Left colon (tissue), 2 donors: ENCODE results near the gene HSF4. TPM values are rescaled to one million over a fixed set of nuclear protein-coding genes. Genes with fewer than 3 reads are reported as not detected.

Experiments used
- ATAC-seq: fragments of 200-7000 bp; cut with Tn5 transposase; one replicate; pipeline ENCODE4 v1.9.1; 2020; ENCODE audit warnings: mild to moderate bottlenecking, moderate library complexity
- DNase-seq, 2 donors: peaks; one replicate each; pipeline ENCODE4 v3.0.0-alpha.2; 2020
- intact Hi-C, 2 donors: fragments of 100-400 bp; cut with DNase I in 1 of 2; cut with micrococcal nuclease in 1 of 2; formaldehyde crosslinking; loops; one replicate each; pipeline versions ENCODE4 v1.11.2 to v1.14.0; 2022; cut with DNase I, micrococcal nuclease
- total RNA-seq, 2 donors: library from RNA; stranded (reverse); fragmentation: NEBNext Ultra II Directional; extraction: Animal tissue kit (Norgen Biotek cat#: 25700); gene quantifications; one replicate each; pipeline ENCODE4 v1.2.1, GENCODE V29; 2021
- donor health status: DM: no; HTN: no; CAD: no.
- donor health status: DM: yes; HTN: yes; CAD: no.

Gene HSF4
- total RNA-seq, 2 donors from 2014 or later = 36.5 to 39.2 TPM

GRCh38 chr16:67148656-67149275, 15.8 kb upstream of the HSF4 start:
- intact Hi-C loops = no loop called here
- DNase-seq (no peak), ATAC-seq (no peak)

- ATAC-seq = no peak
- intact Hi-C loops = loop anchor here in 1 of 2 donors (10.0 kb wide), 1 partner anchor 175 kb away; no protein-coding TSS in a partner anchor
- no peak for DNase-seq
Measured at GRCh38 chr16:67149276-67150046, 15.1 kb upstream of the HSF4 start.

GRCh38 chr16:67150047-67150832, 14.3 kb upstream of the HSF4 start:
- intact Hi-C loops = loop anchor here in 1 of 2 donors (10.0 kb wide), 1 partner anchor 175 kb away; no protein-coding TSS in a partner anchor
- peak in 1 of 2 donors; percentile 49 for DNase-seq

GRCh38 chr16:67150833-67151396, 13.6 kb upstream of the HSF4 start, which contains the start of gene B3GNT9:
Gene B3GNT9, minus strand, starts transcription at chr16:67150998. Its CDS starts 513 bp downstream, at chr16:67150485.
- ATAC-seq (peak; percentile 50), DNase-seq (peak; percentile 75 to 81)
- intact Hi-C loops = loop anchor here in 1 of 2 donors (10.0 kb wide), 1 partner anchor 176 kb away; no protein-coding TSS in a partner anchor

More at GRCh38 chr16:67150047-67150832, 14.3 kb upstream of the HSF4 start:
- ATAC-seq = peak; percentile 53

DNA sequence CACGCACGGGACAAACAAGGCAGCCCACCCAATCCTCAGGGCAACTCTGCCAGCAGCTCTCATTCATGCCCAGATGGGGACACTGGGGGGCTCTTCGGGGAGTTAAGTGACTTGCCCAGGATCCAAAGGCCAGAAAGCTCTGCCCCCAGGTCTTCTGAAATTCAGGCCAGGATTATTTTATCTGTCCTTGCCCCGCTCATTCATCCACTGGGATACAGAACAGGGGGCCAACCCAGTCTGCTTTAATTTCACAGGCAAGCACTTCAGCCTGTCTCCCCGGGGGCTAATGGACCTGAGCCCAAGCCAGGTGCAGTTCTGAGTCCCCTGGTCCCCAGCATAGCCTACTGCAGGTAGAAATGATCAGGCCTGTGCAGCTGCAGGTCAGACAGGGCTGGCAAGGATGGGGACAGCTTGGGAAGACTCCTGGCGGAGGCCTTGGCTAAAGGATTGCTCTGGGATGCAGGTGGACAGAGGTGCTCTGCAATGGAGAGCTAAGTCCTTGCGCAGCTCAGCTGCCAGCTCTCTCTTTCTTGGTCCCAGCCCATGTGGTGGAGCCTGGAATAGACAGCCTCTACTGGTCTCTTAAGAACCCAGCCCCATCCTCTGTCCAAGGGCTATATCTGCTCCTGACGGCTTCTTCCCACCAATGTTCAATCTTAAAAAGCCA, 13.0 kb upstream of the HSF4 start:
- DNase-seq = no peak
- intact Hi-C loops = loop anchor here in 1 of 2 donors (10.0 kb wide), 1 partner anchor 177 kb away; no protein-coding TSS in a partner anchor
- no peak for ATAC-seq

DNA sequence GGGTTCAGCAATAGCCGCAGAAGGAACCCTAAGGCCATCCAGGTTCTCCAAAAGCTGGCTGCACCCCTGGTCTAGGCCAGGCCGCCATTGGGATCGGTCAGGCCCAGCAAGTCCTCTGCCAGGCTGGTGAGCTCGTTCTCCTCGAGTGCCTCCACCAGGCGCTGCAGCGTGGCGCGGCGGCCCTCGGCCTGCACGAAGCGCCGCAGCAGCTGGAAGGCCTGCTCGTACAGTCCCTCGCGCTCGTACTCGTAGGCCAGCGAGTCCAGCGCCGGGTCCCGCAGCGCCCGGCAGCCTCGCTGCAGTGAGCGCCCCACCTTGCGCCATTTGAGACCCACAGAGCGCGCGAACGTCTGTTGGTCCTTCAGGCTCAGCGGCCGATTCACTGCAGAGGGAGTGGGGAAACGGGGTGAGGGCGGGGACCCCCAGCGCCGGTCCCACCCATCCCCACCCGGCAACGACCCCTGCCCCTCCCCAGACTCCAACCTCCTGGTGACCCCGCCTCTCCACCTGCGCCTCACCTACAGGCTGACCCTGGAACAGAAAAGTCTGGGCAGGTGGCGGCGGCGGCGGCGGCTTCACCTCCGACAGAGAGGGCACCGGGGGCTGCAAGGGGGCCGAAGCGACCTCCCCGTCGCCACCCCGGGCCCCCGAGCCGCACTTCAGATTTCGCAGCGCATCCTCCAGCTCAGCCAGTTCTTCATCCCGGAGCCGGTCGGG, 9.8 kb upstream of the HSF4 start:
- intact Hi-C loops = loop anchor here (5.0 to 10.0 kb wide), 2 partner anchors 177 to 180 kb away; no protein-coding TSS in a partner anchor
- ATAC-seq (no peak), DNase-seq (peak in 1 of 2 donors; percentile 25)

DNA sequence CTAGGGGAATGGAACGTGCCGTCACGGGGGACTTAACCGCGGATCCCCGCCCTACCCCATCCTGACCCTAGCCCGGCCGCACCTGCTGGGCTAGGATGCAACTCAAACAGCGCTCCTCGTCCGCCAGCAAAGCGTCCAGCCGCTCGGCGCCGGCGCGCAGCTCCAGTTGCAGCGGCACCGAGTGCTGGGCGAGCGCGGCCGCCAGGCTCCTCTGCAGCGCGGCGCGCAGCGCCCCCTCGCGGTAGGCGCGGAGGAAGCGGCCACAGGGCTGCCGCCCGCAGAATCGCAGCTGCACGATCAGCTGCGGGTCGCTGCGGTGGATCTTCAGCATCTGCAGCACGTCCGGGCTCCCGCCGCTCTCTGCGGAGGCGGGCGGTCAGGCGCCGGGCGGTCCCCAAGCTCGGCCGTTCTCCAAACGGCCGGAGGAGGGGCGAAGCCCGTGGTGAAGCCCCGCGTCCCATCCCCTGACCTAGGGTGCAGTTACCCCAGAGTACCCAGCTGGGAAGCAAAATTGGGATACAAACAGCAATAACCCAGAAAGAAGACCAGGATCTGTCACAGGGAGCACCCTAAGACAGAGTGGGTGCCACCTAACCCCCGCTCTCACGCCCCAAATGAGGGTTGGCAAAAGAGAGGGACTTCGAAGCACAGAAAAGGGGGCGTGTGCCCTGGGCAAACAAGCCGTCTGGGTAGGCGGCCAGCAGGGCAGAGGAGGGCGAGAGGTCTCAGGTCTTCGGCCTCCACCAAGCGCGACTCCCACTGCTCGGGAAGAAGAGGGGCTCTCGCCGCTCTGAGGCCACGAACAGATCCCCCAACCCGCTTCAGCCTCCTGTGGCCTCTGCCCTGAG, 9.0 kb upstream of the HSF4 start:
- peak in 1 of 2 donors; percentile 82 for DNase-seq
- intact Hi-C loops = loop anchor here (5.0 to 10.0 kb wide), 2 partner anchors 178 to 181 kb away; no protein-coding TSS in a partner anchor
- ATAC-seq = peak; percentile 53

- peak; percentile 19 for ATAC-seq
- intact Hi-C loops = loop anchor here (5.0 to 10.0 kb wide), 2 partner anchors 179 to 181 kb away; no protein-coding TSS in a partner anchor
- DNase-seq = peak in 1 of 2 donors; percentile 61
Measured at GRCh38 chr16:67156143-67156844, 8.3 kb upstream of the HSF4 start.

- ATAC-seq = no peak
- intact Hi-C loops = loop anchor here (5.0 to 10.0 kb wide), 2 partner anchors 180 to 182 kb away; no protein-coding TSS in a partner anchor
- DNase-seq = peak in 1 of 2 donors; percentile 16
Measured at GRCh38 chr16:67157106-67157748, 7.3 kb upstream of the HSF4 start.

DNA sequence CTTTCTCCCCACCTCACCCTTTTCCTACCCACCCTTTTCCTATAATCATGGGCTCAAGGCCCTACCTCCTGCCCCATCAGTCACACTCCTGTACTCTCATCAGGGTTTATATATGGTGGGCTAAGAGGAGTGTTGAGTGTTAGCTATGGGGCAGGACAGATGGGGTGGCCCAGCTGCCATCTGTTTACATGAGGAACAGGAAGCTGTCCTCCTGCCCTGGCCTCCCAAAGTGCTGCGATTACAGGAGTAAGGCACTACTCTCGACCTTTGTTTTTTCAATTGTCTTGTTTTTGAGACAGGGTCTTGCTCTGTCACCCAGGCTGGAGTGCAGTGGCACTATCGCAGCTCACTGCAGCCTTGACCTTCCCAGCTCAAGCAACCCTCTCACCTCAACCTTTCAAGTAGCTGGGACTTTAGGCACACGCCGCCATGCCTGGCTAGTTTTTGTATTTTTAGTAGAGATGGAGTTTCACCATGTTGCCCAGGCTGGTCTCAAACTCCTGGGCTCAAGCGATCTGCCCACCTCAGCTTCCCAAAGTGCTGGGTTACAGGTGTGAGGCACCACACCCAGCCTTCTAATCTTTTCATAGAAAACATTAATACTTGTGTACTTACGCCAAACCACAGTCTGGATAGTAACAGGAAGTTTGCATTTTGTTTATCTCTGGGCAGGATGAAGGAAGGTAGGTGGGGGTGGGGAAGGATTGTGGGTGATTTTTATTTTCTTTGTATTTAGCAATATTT, 6.5 kb upstream of the HSF4 start:
- DNase-seq (no peak), ATAC-seq (no peak)
- intact Hi-C loops = loop anchor here (5.0 to 10.0 kb wide), 2 partner anchors 181 to 183 kb away; no protein-coding TSS in a partner anchor

DNA sequence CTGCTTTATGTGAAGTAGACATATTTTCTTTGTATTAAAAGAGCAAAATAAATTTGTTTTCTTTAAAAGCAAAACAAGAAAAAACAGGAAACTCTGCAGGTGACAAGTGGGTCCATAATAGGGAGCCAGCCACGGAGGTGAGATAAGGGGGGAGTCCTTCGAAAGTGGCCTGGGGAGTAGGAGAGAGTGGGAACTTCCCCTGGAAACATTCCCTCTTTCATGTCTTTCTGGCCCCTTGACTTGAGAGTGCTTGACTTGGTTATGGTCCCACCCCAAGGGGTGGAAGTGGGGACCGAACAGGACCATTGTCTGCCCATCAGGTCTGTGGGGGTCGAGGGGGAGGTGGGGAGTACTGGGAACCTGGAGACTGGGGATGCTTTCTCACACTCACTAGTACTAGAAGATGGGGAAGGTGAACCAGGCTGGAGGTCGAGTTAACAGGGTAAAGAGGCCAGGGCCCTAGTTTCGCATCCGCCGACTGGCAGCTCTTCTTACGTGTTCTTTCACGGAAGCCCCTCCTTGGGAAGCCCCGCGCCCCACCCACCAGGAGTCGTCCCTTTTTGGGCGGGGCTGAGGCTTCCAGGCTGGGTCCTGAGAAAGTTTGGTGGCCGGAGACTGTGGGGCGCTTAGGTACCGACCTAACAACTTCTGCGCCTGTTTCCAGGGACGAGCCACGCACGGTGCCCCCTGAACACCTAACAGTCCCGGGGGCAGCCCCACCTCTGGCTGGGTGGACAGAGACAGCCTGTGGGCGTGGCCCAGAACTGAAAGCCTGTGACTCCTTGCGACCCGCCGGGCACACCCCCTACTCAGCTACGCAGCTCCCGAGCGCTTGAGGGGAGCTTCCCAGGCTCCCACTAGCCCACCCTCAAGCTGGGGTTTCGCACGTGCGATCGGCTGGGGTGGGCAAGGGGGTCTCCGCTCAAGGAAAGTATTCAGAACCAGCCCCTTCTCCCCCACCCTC, 5.6 kb upstream of the HSF4 start:
- DNase-seq = peak; percentile 77 to 83
- ATAC-seq = peak; percentile 38
- intact Hi-C loops = loop anchor here (5.0 to 10.0 kb wide), 2 partner anchors 182 to 184 kb away; no protein-coding TSS in a partner anchor

DNA sequence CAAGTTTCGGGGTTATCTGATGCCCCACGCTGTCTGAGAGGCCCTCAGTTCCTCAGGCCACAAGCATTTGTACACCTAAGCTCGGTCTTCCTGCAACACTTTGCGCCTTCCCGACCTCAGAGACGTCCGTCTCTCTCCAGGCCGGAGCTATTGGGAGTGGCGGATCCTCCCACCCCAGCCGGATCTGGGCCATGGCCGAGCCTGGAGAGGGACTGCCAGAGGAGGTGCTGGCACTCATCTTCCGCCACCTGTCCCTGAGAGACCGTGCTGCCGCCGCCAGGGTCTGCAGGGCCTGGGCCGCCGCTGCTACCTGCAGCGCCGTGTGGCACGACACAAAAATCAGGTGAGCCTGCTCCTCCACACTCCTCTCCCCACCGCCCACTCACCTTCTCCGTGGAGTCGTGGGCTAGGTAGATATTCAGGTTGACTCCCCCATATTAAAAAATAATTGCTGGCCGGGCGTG, 2.9 kb upstream of the HSF4 start:
- ATAC-seq (no peak), DNase-seq (no peak)
- intact Hi-C loops = no loop called here

- DNase-seq (no peak), ATAC-seq (no peak)
- intact Hi-C loops = no loop called here
Measured at GRCh38 chr16:67162506-67163163, 1.9 kb upstream of the HSF4 start.
